Endothelial cell of umbilical vein (primary cell): ENCODE data around the gene COL1A1.

ENCODE experiments used
- GATA2 ChIP-seq: IDR thresholded peaks from 2 replicates; pipeline ENCODE4 v1.7.0; 2011; ENCODE audit warnings: low read depth, mild to moderate bottlenecking, moderate library complexity, mixed read lengths, low read length; ENCODE audit not compliant: insufficient read length, insufficient read depth
- POLR2A ChIP-seq: IDR thresholded peaks from 2 replicates; pipeline ENCODE4 v1.6.1; 2012; ENCODE audit warnings: low read depth, mild to moderate bottlenecking, control low read depth, low read length
- POLR2AphosphoS5 ChIP-seq: IDR thresholded peaks from 2 replicates; pipeline ENCODE4 v1.6.1; 2012; ENCODE audit warnings: low read depth, mild to moderate bottlenecking, control low read depth, low read length, moderate library complexity; ENCODE audit not compliant: insufficient read depth
- TF ChIP-seq, protein P1 (sequence below), 2 donors: IDR thresholded peaks; 1 replicate in 1 of 2; 2 replicates in 1 of 2; pipeline ENCODE4 v1.5.1; 2011; ENCODE audit warnings: low read length in 2 of 2, mild to moderate bottlenecking in 2 of 2, moderate library complexity in 2 of 2, control low read depth in 1 of 2, inconsistent platforms in 1 of 2, low read depth in 1 of 2; ENCODE audit not compliant: insufficient read depth in 1 of 2; ENCODE audit errors: extremely low read depth in 1 of 2

GRCh38 chr17:50135316-50136095 lies 65.9 kb downstream of the COL1A1 start:
- no peak for TF ChIP-seq POLR2AphosphoS5
- TF ChIP-seq, protein P1, sequence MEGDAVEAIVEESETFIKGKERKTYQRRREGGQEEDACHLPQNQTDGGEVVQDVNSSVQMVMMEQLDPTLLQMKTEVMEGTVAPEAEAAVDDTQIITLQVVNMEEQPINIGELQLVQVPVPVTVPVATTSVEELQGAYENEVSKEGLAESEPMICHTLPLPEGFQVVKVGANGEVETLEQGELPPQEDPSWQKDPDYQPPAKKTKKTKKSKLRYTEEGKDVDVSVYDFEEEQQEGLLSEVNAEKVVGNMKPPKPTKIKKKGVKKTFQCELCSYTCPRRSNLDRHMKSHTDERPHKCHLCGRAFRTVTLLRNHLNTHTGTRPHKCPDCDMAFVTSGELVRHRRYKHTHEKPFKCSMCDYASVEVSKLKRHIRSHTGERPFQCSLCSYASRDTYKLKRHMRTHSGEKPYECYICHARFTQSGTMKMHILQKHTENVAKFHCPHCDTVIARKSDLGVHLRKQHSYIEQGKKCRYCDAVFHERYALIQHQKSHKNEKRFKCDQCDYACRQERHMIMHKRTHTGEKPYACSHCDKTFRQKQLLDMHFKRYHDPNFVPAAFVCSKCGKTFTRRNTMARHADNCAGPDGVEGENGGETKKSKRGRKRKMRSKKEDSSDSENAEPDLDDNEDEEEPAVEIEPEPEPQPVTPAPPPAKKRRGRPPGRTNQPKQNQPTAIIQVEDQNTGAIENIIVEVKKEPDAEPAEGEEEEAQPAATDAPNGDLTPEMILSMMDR (IDR thresholded peaks at IDR 0.05; ENCODE audit: extremely low read depth in 1 of 2, insufficient read depth in 1 of 2, low read depth in 1 of 2, low read length in 2 of 2): no peak
- no peak for TF ChIP-seq GATA2
- no peak for TF ChIP-seq POLR2A
